Stimulated activated CD4-positive, alpha-beta T cell treated with anti-CD3 and anti-CD28 coated beads, Interleukin-4, amount 100 ng/mL, for 24 hours (primary cell): Measurements from ENCODE around the gene AKT1S1.
A peak's percentile ranks its signal among the peaks of the same experiment; 100 is the strongest.

Experiments
- DNase-seq: peaks from one replicate; pipeline ENCODE4 v3.0.0-alpha.2; 2020

AKT1S1 gene

GRCh38 chr19:49882643-49883042 is 5.5 kb upstream of the AKT1S1 start:
- DNase-seq: no peak

- DNase-seq: no peak
Measured at GRCh38 chr19:49881672-49882394, 4.7 kb upstream of the AKT1S1 start.

- DNase-seq: no peak
Measured at GRCh38 chr19:49881186-49881585, 4.0 kb upstream of the AKT1S1 start.

GRCh38 chr19:49880162-49880869 is 3.2 kb upstream of the AKT1S1 start:
- DNase-seq: no peak

GRCh38 chr19:49879243-49879963 is 2.2 kb upstream of the AKT1S1 start:
- DNase-seq: no peak

- DNase-seq: no peak
Measured at GRCh38 chr19:49878744-49879070, 1.6 kb upstream of the AKT1S1 start.

GRCh38 chr19:49877879-49878743 is 956 bp upstream of the AKT1S1 start:
- peak; percentile 99 for DNase-seq

GRCh38 chr19:49876422-49877019 is 634 bp downstream of the AKT1S1 start:
- DNase-seq: peak; percentile 97

GRCh38 chr19:49875857-49876421 is 1.2 kb downstream of the AKT1S1 start:
- peak; percentile 65 for DNase-seq

- DNase-seq: no peak
Measured at GRCh38 chr19:49875177-49875576, 2.0 kb downstream of the AKT1S1 start.

GRCh38 chr19:49874503-49875157 is 2.5 kb downstream of the AKT1S1 start:
- no peak for DNase-seq

GRCh38 chr19:49873834-49874233 is 3.3 kb downstream of the AKT1S1 start:
- no peak for DNase-seq

GRCh38 chr19:49873129-49873521 is 4.0 kb downstream of the AKT1S1 start:
- no peak for DNase-seq

GRCh38 chr19:49872245-49873128 is 4.7 kb downstream of the AKT1S1 start:
- no peak for DNase-seq

GRCh38 chr19:49871349-49871985 is 5.7 kb downstream of the AKT1S1 start:
- no peak for DNase-seq

GRCh38 chr19:49870309-49870901 is 6.8 kb downstream of the AKT1S1 start:
- no peak for DNase-seq

GRCh38 chr19:49869484-49870308 is 7.5 kb downstream of the AKT1S1 start:
- peak; percentile 92 for DNase-seq

GRCh38 chr19:49869009-49869483 is 8.1 kb downstream of the AKT1S1 start:
- DNase-seq: no peak
